NCI-H2107 treated with DMSO at 0.1 percent for 48 hours (cell line): ENCODE results near the gene DOCK4.
A peak's percentile ranks its signal among the peaks of the same experiment; 100 is the strongest.

ENCODE experiments used
- DNase-seq: peaks from one replicate; lab custom pipeline; 2025; ENCODE audit not compliant: unreplicated experiment; lab: John Stamatoyannopoulos, UW

DOCK4 gene

DNA sequence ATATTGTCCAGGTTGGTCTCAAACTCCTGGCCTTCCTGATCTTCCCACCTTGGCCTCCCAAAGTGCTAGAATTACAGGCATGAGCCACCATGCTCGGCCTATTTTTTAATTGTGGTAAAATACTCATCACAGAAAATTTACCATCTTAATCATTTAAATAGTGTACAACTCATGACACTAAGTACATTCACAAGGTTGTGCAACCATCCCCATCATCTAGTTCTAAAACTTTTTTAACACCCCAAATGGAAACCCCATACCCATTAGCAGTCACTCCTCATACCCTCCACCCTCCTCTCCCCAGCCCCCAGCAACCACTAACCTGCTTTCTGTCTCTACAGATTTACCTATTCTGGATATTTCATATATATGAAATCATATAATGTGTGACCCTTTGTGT lies 90.3 kb downstream of the DOCK4 start:
- DNase-seq, result no peak

DNA sequence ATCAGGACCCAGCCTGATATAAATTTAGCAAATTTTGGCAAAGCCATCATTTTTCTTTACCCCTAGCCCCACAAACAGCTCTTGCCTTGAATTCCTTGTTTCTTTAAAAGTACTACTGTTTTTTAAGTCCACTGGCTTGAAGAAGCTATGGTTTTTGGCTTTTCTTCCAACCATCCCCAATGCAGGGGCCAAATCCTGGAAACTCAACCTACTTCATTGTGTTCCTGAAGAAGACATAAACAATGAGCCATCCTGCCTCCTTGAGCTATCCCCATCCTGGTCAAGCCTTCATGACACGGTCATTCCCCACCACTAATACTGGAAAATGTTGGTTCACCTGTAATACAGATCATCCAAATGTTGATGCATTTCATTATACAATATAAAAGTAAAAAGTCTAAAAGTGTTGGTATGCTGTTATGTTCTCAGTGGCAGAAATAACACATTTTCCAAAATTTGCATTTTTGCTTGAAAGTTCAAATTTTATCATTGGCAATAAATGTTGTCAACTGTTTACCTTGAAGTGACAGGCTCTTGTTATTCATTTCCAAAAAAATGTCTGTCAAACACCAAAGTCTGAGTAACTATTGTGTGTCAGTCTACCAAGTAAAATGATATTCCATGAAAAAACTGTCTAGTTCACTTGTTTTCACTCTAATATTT lies 92.2 kb downstream of the DOCK4 start:
- no peak for DNase-seq

DNA sequence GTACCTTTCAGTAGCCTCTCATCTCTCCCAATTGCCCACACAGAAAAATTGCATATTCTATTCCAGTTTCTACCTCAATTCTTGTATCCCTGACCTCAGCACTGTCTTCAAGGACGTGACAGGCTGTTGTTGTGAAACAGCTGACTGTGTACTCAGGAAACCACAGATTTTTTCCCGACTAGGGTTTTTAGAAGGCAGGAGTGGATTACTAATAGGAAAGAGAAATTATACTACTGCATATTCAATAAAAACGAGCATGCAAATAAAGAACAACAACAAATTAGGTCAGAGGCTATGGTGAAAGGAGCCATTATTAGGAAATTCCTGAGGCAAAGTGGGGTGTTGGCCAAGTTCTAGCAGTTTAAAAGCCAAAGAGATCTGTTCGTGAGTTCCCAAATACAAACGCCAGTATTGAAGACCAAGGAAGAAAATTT lies 93.4 kb downstream of the DOCK4 start:
- DNase-seq, result no peak

DNA sequence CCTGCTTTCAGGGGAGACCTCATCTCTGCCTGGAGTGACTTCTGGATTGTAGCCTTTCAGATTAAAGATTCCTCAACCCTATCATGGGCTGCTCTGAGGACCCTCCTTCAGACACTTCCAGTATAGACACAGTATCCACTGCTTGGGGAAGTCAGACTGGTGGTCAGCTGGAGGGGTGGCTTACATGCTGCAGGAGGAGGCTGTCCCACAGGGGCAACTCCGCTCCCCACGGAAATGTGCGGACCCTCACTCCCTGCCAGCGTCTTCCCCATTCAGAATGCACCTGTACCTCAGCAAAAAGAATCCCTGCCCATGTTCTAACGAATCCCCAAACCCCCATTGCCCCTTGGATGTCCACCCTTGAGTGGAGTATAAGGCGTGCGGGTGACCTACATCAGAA lies 95.5 kb downstream of the DOCK4 start:
- no peak for DNase-seq

DNA sequence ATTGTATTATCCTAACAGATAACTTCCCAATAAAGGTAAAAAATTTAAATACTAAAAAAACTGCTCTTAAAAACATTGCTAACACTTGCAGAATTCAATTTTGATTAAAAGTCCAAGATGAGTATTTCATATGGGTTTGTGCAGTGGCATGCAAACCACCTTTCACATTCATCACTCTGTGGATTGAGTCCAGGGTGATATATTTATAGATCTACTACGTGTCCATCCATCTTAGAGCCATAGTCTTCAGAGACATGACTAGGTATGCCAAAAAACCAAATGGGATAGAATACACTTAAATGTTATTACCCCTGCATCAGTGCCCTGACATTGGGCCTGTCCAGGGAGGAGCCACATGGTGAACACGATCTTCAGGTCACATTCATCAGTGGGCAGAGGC lies 96.0 kb downstream of the DOCK4 start:
- DNase-seq, result no peak

DNA sequence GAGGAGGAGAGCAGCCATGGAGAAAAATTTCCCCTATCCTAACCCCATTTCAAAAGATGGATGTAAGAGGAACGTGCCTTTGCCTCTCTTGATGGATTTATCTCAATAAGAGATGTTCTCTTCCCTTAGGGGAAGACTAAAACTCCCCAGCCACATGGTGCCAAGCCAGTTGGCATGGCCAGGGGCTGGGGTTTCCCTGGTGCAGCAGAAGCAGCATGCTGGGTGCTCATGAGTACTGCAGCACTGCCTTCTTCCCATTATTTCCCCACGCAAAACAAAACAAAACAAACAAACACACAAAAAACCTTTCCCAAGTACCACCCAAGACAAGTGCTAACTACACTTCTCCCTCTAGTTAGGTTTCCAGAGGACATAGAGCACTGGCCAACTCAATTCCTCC lies 97.2 kb downstream of the DOCK4 start:
- DNase-seq, result no peak

DNA sequence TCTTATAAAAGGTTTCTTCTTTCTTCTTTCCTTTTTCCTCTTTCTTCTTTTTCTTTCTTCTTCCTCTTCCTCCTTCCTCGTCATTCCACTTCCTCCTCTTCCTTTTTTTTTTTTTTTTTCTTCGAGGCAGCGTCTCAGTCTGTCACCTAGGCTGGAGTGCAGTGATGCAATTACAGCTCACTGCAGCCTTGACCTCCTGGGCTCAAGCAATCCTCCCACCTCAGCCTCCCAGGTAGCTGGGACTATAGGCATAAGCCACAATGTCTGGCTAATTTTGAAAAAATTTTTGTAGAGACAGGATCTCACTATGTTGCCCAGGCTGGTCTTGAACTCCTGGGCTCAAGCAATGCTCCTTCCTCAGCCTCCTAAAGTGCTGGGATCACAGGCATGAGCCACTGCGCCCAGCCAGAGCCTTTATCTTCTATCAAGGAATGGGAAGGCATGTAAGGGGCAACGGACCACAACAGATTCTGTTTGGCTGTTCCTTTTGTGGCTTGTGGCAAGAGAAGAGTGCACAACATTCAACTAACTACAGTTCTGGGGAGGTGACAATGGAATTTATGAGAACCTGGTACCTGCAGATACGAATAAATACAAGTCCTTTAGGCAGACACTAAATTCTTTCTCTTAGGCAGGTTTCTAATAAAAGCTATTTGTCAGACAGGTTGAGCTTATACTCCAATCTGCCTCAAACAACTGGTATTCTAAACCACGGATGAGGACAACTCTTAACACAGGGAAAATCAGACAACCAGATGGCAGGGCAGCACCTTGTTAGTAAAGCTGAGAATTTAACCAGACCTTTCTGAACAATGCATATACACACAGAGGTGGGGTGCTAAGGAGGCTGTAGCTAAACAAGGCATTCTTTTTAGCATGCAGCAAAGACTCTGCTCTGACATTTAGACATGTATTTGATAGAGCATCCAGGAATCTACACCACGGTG lies 100.3 kb downstream of the DOCK4 start:
- no peak for DNase-seq

DNA sequence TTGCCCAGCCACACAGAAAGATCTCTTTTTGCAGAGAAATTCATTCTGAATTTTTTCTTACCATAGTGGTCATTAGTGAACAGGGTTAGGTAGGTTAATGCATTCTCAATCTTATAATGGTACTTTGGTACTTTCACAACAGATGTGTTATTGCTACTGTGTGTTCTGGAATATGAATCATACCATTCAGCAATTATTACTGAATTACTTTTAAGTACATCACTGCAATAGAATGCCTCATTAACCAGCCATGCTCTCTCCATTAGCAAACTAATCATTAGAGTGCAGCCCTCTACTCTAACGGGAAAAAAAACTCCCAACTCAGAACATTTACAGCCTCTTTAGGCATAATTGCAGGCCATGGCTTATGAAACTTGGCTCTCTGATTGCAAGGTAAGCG lies 102.1 kb downstream of the DOCK4 start:
- DNase-seq, result peak; percentile 7

DNA sequence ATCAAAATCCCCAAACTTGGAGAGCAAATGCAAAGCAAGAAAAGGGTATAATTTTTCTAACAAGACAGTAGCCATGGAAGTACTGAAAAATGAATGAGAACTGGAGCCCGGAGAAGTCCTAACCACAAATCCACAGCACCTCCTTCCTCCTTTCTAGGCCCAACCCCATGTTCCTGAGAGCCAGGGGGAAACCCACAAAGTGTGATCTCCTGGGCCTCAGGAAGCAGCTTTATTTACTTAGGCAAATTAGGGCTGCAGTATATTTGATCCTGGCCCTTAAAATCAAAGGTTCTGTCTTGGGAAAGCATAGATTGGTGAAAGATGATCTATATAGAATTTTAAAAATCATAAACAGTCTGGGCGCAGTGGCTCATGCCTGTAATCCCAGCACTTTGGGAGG lies 103.0 kb downstream of the DOCK4 start:
- peak; percentile 29 for DNase-seq

DNA sequence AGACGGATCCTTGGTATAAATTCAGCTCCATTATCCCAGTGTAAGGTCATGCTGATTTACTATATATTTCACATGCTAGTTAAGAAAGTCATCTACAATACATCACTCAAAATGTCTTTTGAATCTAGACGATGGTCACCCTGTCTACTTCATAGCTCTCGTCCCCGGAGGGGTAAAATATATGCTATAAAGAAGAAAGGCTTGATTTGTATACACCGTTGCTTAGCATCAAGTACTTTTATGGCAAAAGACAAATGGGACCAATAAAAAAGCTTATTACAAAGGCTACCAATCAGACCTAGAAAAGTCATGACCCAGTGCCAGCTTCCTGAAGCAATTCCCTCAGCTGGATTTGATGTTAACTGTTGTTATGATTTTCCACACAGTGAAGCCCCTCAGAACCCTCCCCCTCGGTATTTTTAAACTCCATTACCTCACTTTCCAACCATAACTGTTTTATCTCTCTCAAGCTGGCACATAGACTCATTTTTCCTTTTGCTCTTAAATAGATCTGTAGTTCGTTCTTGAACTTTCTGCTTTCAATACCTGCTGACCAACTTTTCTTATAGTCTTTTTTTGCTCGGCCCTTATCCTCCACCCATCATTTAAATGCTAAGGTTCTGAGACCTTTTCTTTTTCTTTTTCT lies 104.9 kb downstream of the DOCK4 start:
- DNase-seq, result no peak

DNA sequence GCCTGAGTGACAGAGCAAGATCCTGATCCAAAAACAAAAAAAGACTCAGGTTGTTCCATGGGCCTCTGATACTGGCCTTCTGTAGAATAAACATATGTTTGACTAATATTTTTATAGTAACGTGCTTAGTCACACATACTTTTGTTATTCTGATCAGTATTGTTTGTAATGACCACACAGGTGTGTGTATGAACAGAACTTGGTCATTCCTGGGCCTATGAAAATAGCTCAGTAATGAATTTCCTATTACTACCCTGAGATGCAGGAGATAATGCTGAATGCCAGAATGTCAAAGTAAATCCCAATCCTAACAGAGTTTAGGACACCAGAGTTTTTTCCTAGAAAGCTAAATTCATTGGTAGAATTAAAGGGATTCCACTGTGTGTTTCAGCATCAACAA lies 108.7 kb downstream of the DOCK4 start:
- DNase-seq, result no peak

DNA sequence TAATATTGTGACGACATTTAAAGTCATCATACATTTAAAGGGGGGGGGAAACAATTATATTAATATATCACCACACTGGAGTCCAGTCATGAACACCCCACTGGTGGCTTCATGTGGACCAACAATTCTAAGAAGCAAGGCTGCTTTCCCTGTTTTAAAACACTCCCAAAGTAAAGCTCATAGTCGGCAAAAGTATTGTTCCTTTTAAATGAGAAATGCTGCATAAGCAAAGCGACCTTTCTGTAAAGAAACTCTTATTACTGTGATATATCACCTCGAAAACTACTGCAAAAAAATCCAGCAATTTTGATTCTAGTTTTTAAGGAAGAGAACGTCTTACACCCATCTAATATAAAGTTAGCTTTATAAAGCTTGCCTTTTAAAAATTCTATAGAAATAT lies 112.8 kb downstream of the DOCK4 start:
- DNase-seq, result no peak

DNA sequence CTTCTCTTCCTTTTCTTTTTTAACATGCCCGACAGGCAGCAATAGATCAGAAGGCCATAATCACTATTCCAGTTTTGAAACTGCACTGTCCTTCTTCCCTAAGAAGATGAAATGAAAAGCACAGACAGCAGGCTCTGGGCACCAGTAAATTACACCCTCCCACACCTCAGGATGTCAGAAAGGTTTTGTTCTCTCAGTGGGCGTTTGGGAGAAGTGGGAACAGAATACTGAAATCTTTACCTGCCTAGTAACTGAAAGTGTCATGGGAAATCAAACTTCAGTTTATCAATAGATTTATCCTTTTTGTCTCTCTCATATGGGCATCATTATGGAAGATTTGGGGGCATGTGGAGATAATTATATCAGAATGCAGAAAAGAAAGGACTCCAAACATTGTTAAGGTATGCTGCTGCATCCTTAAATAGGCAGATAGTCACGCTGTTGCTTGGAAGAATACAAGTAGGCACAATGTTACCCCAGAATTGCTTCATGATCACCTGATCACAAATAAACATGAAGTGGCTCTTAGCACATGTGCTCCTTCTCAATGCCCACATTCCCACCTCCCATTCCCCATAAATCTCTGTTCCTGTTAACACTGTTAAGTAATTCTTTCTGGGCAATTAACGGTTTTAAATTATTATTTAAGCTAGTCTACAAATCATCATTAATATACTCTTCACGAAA lies 113.3 kb downstream of the DOCK4 start:
- DNase-seq, result no peak

DNA sequence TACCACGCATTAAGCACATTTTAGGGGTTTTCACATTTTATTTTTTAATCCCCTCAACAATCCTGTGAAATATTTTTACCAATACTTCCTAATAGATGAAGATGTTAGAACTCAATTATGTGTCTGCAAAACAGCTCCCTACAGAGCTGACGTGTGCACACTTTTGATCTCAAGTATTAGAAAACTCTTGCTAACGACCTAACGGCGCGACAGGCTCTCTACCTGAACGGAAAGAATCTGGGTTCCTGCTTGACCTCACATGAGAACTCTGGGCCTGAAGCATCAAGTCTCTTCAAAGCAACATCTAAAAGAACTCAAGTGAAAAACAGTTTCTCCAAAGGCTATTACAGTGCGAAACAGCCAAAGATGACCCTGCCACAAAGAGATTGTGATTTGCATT lies 113.9 kb downstream of the DOCK4 start:
- no peak for DNase-seq

DNA sequence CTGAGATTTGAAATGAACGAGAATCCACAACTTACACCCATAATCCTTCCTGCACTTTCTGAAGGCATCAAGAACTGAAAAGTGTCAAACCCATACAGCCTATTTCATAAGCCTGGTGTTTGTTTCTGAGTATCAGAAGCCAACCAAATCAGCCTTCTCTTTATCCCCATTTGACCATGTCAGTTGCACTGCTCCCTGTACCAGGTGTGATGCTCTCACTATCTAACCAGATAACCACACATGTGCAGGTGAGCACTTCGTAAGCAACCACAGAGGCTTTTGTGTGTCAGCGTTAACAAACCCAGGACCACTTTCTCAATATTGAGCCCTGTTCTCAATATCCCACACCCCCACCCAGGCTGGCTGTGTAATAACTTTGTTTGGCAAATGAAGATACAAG lies 114.4 kb downstream of the DOCK4 start:
- DNase-seq, result no peak

DNA sequence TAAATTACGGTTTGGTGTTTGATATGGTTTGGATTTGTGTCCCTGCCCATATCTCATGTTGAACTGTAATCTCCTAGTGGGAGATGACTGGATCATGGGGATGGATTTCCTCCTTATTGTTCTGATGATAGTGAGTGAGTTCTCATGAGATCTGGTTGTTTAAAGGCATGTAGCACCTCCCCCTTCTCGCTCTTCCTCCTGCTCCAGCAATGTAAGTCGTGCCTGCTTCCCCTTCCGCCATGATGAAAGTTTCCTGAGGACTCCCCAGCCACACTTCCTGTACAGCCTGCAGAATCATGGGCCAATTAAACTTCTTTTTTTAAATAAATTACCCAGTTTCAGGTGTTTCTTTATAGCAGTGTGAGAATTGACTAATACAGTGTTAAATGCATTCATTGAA lies 116.6 kb downstream of the DOCK4 start:
- DNase-seq, result no peak

DNA sequence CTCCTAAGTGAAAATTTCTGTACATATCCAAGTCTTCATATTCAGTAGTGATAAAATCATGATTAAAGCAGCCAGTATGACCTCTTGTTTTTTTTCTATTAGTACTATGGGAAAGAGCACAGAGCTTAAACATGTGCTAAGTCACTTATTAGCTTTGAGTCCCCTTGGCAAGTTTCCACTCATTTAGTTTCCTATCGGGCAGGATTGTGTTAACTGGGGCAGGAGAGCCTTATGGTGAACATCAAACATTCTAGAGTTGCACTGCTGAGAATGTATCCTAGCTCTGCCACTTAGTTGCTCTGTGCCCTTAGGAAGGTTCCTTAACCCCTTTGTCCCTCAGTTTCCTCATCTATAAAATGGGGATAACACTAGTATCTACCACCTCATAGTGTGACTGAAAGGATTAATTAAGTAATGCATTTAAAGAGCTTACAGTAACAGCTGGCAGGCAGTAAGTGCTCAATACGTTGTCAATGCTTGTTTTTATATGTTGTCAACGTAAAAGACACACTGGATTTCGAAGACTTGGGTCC lies 117.6 kb downstream of the DOCK4 start:
- no peak for DNase-seq

DNA sequence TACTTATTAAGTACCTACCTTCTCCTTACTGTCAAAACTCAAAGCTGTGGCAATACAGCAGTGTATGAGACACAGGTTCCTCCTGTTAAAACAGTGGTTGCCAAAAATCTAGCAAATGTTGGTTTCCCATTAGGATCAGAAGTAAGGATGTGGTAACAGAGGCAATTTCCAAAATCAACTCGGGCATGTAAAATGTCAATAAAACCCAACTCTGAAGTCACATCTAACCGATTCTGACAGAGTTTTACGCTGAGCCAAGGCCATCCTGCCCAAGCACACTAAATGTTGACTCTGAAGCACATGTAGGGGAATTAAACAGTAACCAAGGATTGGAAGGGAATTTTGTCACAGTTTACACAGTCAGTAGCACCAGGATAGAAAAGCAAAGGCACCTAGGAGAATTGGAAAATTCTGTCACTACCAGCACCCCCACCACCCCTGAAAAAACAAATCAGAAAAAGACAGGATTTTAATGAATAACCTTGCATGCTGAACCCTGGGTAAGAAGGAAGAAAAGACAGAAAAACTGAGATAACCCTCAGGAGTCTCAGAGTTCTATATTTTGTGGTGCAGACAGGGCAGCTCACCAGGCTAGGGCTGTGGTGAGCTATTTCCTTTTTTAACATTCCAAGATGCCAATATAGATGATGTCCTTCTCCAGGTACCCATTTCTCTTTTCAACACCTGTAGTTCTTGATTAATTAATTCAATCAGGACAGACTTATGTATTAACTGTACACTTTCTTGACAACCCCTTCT lies 119.5 kb downstream of the DOCK4 start:
- no peak for DNase-seq

DNA sequence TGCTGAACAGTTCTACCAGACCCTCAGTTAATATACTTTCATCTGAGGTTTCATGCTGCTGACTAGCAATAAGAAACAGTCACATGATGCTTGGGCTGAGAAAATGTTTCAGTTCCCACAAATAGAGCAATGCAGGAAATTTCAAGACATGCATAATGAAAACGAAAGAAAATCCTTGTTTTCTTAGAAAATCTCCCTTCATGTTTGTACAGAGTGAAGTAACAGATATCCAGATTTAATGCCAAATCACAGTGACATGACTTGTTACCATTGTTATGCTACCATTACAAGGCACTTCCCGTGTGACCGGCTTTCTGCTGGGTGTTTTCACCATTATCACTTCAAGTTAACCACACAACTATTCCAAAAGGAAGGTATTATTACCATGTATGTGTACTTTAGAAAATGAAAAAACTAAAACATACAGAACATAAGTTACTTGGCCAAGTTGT lies 121.7 kb downstream of the DOCK4 start:
- no peak for DNase-seq

DNA sequence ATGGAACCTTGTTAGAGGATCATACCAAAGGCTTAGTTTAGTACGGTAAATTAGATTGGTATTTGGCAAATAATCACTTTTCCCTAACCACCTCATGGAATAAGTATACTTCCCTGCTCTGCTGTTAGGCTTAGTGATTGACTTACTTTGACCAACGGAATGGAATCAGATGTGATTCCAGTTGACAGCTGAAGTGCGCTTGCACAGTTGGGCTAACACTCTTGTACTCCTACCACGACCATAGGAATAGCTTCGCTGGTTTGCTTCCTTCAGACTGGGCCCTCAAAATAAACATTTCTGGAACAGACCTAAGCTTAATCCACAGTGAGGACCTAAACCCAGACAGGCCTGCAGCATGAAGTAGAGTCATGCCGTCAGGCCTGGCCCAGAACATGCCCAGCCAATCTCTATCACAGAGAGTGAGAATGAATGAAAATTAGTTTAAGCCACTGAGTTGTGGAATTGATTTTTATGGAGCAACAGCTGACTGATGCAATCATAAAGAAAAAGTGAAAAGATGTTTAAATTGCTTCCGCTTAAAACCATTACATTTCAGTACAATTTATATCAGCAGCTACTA lies 122.3 kb downstream of the DOCK4 start:
- no peak for DNase-seq
